ENCODE results near the gene NHSL2. TPM values are rescaled to one million over a fixed set of nuclear protein-coding genes. Genes with fewer than 3 reads are reported as not detected.

NHSL2 gene
- total RNA-seq, 1 donor from 2014 or later: 12.7 TPM

GRCh38 chrX:71913156-71913950 is 2.7 kb downstream of the NHSL2 start:
- intact Hi-C loops (cut with DNase I): no loop called here
- no peaks in the 10 kb centered on the region for H3K9me3 ChIP-seq
- TF ChIP-seq CTCF (IDR thresholded peaks at IDR 0.05): no peak
- DNase-seq: no peak
- peaks cover 10% of the 10 kb centered on the region for H3K27me3 ChIP-seq (ENCODE audit: low read depth)
- no peak overlapping the region for H3K27ac ChIP-seq
- H3K4me1 ChIP-seq: no peaks in the 10 kb centered on the region
- no peak for ATAC-seq
- no peak overlapping the region for H3K4me3 ChIP-seq
- H3K36me3 ChIP-seq: no peaks in the 10 kb centered on the region

GRCh38 chrX:71917621-71918343 is 7.1 kb downstream of the NHSL2 start:
- no peaks in the 10 kb centered on the region for H3K9me3 ChIP-seq
- no peaks in the 10 kb centered on the region for H3K27me3 ChIP-seq (ENCODE audit: low read depth)
- no peaks in the 10 kb centered on the region for H3K36me3 ChIP-seq
- intact Hi-C loops (cut with DNase I): no loop called here
- H3K4me1 ChIP-seq: no peaks in the 10 kb centered on the region
- no peak for DNase-seq
- H3K27ac ChIP-seq: no peak overlapping the region
- H3K4me3 ChIP-seq: no peak overlapping the region
- no peak for TF ChIP-seq CTCF (IDR thresholded peaks at IDR 0.05)
- ATAC-seq: no peak

- no peaks in the 10 kb centered on the region for H3K27me3 ChIP-seq (ENCODE audit: low read depth)
- ATAC-seq (no peak), DNase-seq (no peak)
- intact Hi-C loops (cut with DNase I): no loop called here
- no peak overlapping the region for H3K4me3 ChIP-seq
- TF ChIP-seq CTCF (IDR thresholded peaks at IDR 0.05): no peak
- no peaks in the 10 kb centered on the region for H3K36me3 ChIP-seq
- H3K4me1 ChIP-seq: no peaks in the 10 kb centered on the region
- H3K9me3 ChIP-seq: no peaks in the 10 kb centered on the region
- no peak overlapping the region for H3K27ac ChIP-seq
Observed at GRCh38 chrX:71919431-71919830, 8.8 kb downstream of the NHSL2 start.

- no peaks in the 10 kb centered on the region for H3K36me3 ChIP-seq
- DNase-seq (no peak), ATAC-seq (no peak)
- intact Hi-C loops (cut with DNase I): no loop called here
- no peaks in the 10 kb centered on the region for H3K4me1 ChIP-seq
- TF ChIP-seq CTCF (IDR thresholded peaks at IDR 0.05): no peak
- no peak overlapping the region for H3K27ac ChIP-seq
- no peaks in the 10 kb centered on the region for H3K27me3 ChIP-seq (ENCODE audit: low read depth)
- no peak overlapping the region for H3K4me3 ChIP-seq
- no peaks in the 10 kb centered on the region for H3K9me3 ChIP-seq
Observed at GRCh38 chrX:71919886-71920285, 9.2 kb downstream of the NHSL2 start.

- no peak for ATAC-seq
- Histone ChIP-seq H3K27ac (no peak overlapping the region), H3K27me3 (ENCODE audit: low read depth) (no peaks in the 10 kb centered on the region), H3K4me1 (no peaks in the 10 kb centered on the region), H3K4me3 (no peak overlapping the region), H3K9me3 (no peaks in the 10 kb centered on the region), H3K36me3 (no peaks in the 10 kb centered on the region)
- intact Hi-C loops (cut with DNase I): no loop called here
- no peak for DNase-seq
- TF ChIP-seq CTCF (IDR thresholded peaks at IDR 0.05): no peak
Observed at GRCh38 chrX:71922686-71923085, 12.0 kb downstream of the NHSL2 start.

All from lower lobe of right lung (tissue), 2 donors.